K562 (cell line): ENCODE measurements around the gene ARHGAP15. TPM values are rescaled to one million over a fixed set of nuclear protein-coding genes. Genes with fewer than 3 reads are reported as not detected.

Source experiments
- ATAC-seq: fragments of 200-7000 bp; cut with Tn5 transposase; 3 replicates; pipeline ENCODE4 v1.9.1; 2020; ENCODE audit warnings: moderate library complexity
- BruUV-seq: library from RNA; stranded (reverse); fragments of 400-500 nt; replicated peaks from 2 replicates; lab custom pipeline; 2021; lab: Mats Ljungman, UMichigan
- CTCF ChIA-PET: fragments of 300-600 bp; formaldehyde crosslinking; extraction: SDS; loops from one replicate; lab custom pipeline; 2021; ENCODE audit warnings: low intra/inter-chr PET ratio; lab: Yijun Ruan, JAX
- POLR2A ChIA-PET: fragments of 300-600, 350-650 bp; sonication (Branson Sonifier 250); formaldehyde crosslinking; extraction: SDS; loops from one replicate; lab custom pipeline; 2021; ENCODE audit warnings: antibody characterized with exemption, inconsistent platforms; lab: Yijun Ruan, JAX
- DNase-seq, 4 experiments: peaks; one replicate each; pipeline versions ENCODE4 v3.0.0 to v3.0.0-alpha.2; 2011 to 2018; ENCODE audit warnings: low spot score in 3 of 4, mixed read lengths in 3 of 4; ENCODE audit errors: extremely low read depth in 1 of 4
- FAIRE-seq: peaks from 2 replicates; lab custom pipeline; 2011; peaks lifted over from hg19 to GRCh38; lab: Jason Lieb, UNC
- H2AFZ ChIP-seq: 2 replicates; pipeline ENCODE4 v1.6.0; 2011; ENCODE audit warnings: low read depth, low read length, control low read depth, inconsistent platforms
- H3K27ac ChIP-seq: fragments of 200-600 bp; 3 replicates; pipeline ENCODE4 v1.8.0; 2011; ENCODE audit warnings: low read depth, mild to moderate bottlenecking, control low read depth, inconsistent platforms, low read length, moderate library complexity, mixed read lengths; ENCODE audit errors: extremely low read depth
- H3K27me3 ChIP-seq, 2 experiments: fragments of 300-600 bp in 1 of 2; 2 replicates in 1 of 2; 3 replicates in 1 of 2; pipeline versions ENCODE4 v1.6.0 to v1.8.0; 2011; ENCODE audit warnings: inconsistent platforms in 2 of 2, low read length in 2 of 2, mild to moderate bottlenecking in 1 of 2, mixed read lengths in 1 of 2, moderate library complexity in 1 of 2; ENCODE audit not compliant: control insufficient read depth in 2 of 2, insufficient read depth in 2 of 2
- H3K36me3 ChIP-seq: fragments of 300-600 bp; 3 replicates; pipeline ENCODE4 v1.8.0; 2011; ENCODE audit warnings: mild to moderate bottlenecking, low read length, inconsistent platforms; ENCODE audit not compliant: control insufficient read depth, insufficient read depth
- H3K4me1 ChIP-seq, 2 experiments: fragments of 200-600 bp in 1 of 2; replicated peaks in 1 of 2; 2 replicates in 1 of 2; 3 replicates in 1 of 2; pipeline versions ENCODE4 v1.5.1 to v1.8.0; 2011; ENCODE audit warnings: inconsistent platforms in 2 of 2, low read length in 2 of 2, mild to moderate bottlenecking in 1 of 2, mixed read lengths in 1 of 2, moderate library complexity in 1 of 2; ENCODE audit not compliant: control insufficient read depth in 2 of 2, insufficient read depth in 2 of 2
- H3K4me2 ChIP-seq: 2 replicates; pipeline ENCODE4 v1.6.1; 2011; ENCODE audit warnings: low read length, control low read depth, inconsistent platforms, mixed read lengths; ENCODE audit not compliant: insufficient read depth
- H3K4me3 ChIP-seq: fragments of 200-600 bp; sonication (generic), shearing (Covaris generic); 2 replicates; pipeline ENCODE4 v1.5.1; 2016; ENCODE audit warnings: control low read depth, inconsistent platforms
- H3K79me2 ChIP-seq: fragments of 200-600 bp; 3 replicates; pipeline ENCODE4 v1.8.0; 2011; ENCODE audit warnings: low read length, inconsistent platforms; ENCODE audit not compliant: control insufficient read depth, insufficient read depth
- H3K9ac ChIP-seq, 2 experiments: 2 replicates each; pipeline versions ENCODE4 v1.6.0 to v1.6.1; 2011; ENCODE audit warnings: low read depth in 2 of 2, low read length in 2 of 2, control low read depth in 1 of 2, inconsistent platforms in 1 of 2, mild to moderate bottlenecking in 1 of 2, mixed read lengths in 1 of 2; ENCODE audit not compliant: insufficient read depth in 1 of 2
- H3K9me1 ChIP-seq: one replicate; pipeline ENCODE4 v1.6.0; 2011; ENCODE audit warnings: inconsistent platforms, mild to moderate bottlenecking, low read length, moderate library complexity; ENCODE audit not compliant: control insufficient read depth, insufficient read depth
- H3K9me3 ChIP-seq: replicated peaks from 2 replicates; pipeline ENCODE4 v1.5.1; 2011; ENCODE audit warnings: low read depth, low read length, inconsistent platforms; ENCODE audit not compliant: control insufficient read depth, insufficient read depth
- H4K20me1 ChIP-seq: replicated peaks from 2 replicates; pipeline ENCODE4 v1.6.1; 2011; ENCODE audit warnings: low read length, inconsistent platforms, mixed read lengths; ENCODE audit not compliant: control insufficient read depth, insufficient read depth
- C11orf30 ChIP-seq: fragments of 450-650 bp; IDR thresholded peaks from 2 replicates; pipeline ENCODE4 v1.6.1; 2016; ENCODE audit warnings: low read depth, mild to moderate bottlenecking
- FOXA1 ChIP-seq: fragments of 450-650 bp; IDR thresholded peaks from 2 replicates; pipeline ENCODE4 v1.6.1; 2016; ENCODE audit warnings: mild to moderate bottlenecking, borderline replicate concordance
- MECOM ChIP-seq: fragments of 250-450 bp; sonication (Bioruptor Pico); IDR thresholded peaks from 2 replicates; pipeline ENCODE4 v1.8.0; 2022; ENCODE audit warnings: inconsistent platforms
- RBM17 ChIP-seq: fragments of 200-400 bp; formaldehyde crosslinking; IDR thresholded peaks from 2 replicates; pipeline ENCODE4 v1.6.1; 2017; ENCODE audit warnings: low read depth, mild to moderate bottlenecking, low read length, borderline replicate concordance
- RFX5 ChIP-seq: IDR thresholded peaks from 2 replicates; pipeline ENCODE4 v1.6.1; 2011; ENCODE audit warnings: low read depth, mild to moderate bottlenecking, improper control_type of control experiment, low read length
- SMC3 ChIP-seq: conservative IDR thresholded peaks from 2 replicates; pipeline ENCODE4 v1.6.1; 2011; ENCODE audit warnings: low read depth, low read length, improper control_type of control experiment; ENCODE audit not compliant: insufficient read depth
- TCF7 ChIP-seq: sonication (generic); IDR thresholded peaks from 2 replicates; pipeline ENCODE4 v1.6.1; 2016; ENCODE audit warnings: antibody characterized with exemption, borderline replicate concordance
- ZNF766 ChIP-seq: fragments of 200-800 bp; sonication (Bioruptor generic); conservative IDR thresholded peaks from 2 replicates; pipeline ENCODE4 v1.6.1; 2016; ENCODE audit warnings: missing genetic modification characterization, missing compliant biosample characterization
- WGBS: fragments of 100-300 bp; shearing (Covaris generic); methylation state at CpG from one replicate; pipeline ENCODE4 v1.1.6; 2016; ENCODE audit warnings: low coverage, mixed read lengths; ENCODE audit not compliant: insufficient coverage; ENCODE audit errors: missing lambda C conversion rate; 5-methylcytosine and 5-hydroxymethylcytosine counted together
- in situ Hi-C: fragments of 300-500 bp; cut with MboI; formaldehyde crosslinking; loops from 4 replicates; pipeline ENCODE4 v1.15.0; 2018; ENCODE audit warnings: inconsistent platforms, mixed read lengths
- intact Hi-C: fragments of 100-400 bp; cut with micrococcal nuclease; formaldehyde crosslinking; loops from 2 replicates; pipeline ENCODE4 v1.14.2; 2022
- polyA plus RNA-seq, 8 experiments: library from polyadenylated mRNA; depleted of rRNA in 4 of 8; stranded (reverse) in 5 of 8; unstranded in 3 of 8; fragments of >200 nt; fragmentation: Nextera tagmentation in 2 of 8; fragmentation: Illumina TruSeq in 1 of 8; extraction: Ambion mirVana in 2 of 8; extraction: Trizol in 1 of 8; gene quantifications; 2 replicates each; pipeline versions ENCODE4 v1.2.1 to v1.2.3, GENCODE V29; 2011 to 2014; ENCODE audit warnings: inconsistent platforms in 1 of 8, missing spikeins in 1 of 8
- total RNA-seq, 7 experiments: library from RNA; depleted of rRNA in 6 of 7; stranded (reverse); fragments of >200 nt in 6 of 7; fragmentation: Illumina TruSeq in 2 of 7; extraction: Trizol in 2 of 7; gene quantifications; 2 replicates each; pipeline versions ENCODE4 v1.2.1 to v1.2.3, GENCODE V29; 2011 to 2021; ENCODE audit warnings: low replicate concordance in 1 of 7
- TF ChIP-seq, protein P1 (sequence below), 2 experiments: fragments of 450-650 bp in 1 of 2; sonication (generic) in 1 of 2; formaldehyde crosslinking in 1 of 2; IDR thresholded peaks; 2 replicates each; pipeline versions ENCODE4 v1.7.1 to v1.9.0; 2016 to 2022; ENCODE audit warnings: inconsistent platforms in 1 of 2, mild to moderate bottlenecking in 1 of 2, missing genetic modification reagents in 1 of 2
- TF ChIP-seq, protein P2 (sequence below): sonication (generic); formaldehyde crosslinking; IDR thresholded peaks from 2 replicates; pipeline ENCODE4 v1.8.0; 2022; ENCODE audit warnings: missing genetic modification reagents, mild to moderate bottlenecking, borderline replicate concordance

The ARHGAP15 gene
- total and polyA plus RNA-seq, 9 of the 15 experiments (the other 6 are each of a cell fraction or from before 2014, with no cell fraction given): 1.5 to 17.9 (median 7.9) TPM

DNA sequence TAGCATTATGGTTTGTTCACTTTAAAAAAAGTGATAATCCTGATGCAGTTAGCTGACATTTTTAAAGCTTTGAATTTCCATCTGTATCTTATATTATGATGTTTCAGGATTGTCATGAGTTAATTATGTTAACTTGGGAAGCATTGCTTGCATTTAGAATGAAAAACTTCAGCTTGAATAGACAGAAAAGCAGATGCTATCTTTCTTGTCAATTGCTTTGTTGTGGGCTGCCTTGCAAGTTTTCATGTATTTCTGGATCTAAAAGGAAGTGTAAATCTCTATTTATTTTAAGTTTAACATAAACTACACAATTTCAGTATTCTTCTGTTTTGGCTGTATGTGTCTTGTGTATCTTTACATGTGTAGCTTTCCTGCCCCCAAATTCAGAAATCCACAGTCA lies 479.5 kb downstream of the ARHGAP15 start (continued):
- TF ChIP-seq FOXA1 (no peak), TCF7 (no peak), MECOM (CRISPR knock-in tag) (no peak)

DNA sequence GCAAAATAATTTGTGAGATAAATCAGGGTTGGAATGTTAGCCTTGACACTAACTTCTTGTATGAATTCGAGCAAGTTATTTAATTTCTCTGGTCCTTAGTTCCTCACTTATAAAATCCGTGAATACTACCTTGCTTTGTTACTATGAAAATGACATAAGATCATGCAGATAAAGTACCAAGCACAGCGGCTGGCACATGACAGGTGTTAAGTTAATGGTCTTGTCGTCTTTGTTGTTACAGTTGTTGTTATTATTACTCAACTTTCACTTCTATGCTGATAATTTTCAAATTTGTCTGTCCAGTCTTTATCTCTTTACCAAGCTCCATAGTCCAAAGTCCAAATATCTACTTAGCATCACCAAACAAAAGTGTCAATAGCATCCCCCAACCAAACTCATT lies 482.1 kb downstream of the ARHGAP15 start:
- Histone ChIP-seq H3K9ac (no peak overlapping the region), H3K36me3 (no peaks in the 10 kb centered on the region), H3K27ac (no peak overlapping the region), H3K27me3 (no peaks in the 10 kb centered on the region), H3K9me1 (no peaks in the 10 kb centered on the region), H3K9me3 (no peaks in the 10 kb centered on the region), H2AFZ (no peak overlapping the region), H3K4me2 (no peak overlapping the region), H3K4me1 (no peaks in the 10 kb centered on the region), H3K4me3 (no peak overlapping the region), H3K79me2 (no peaks in the 10 kb centered on the region), H4K20me1 (no peaks in the 10 kb centered on the region)
- in situ Hi-C loops (no loop called here), intact Hi-C loops (no loop called here)
- FAIRE-seq: no peak
- ChIA-PET POLR2A (no interaction called here), CTCF (no interaction called here)
- BruUV-seq: no TSS peak
- DNase-seq: no peak
- 8% methylated on average over 4 of the region's 4 CpGs for WGBS
- ATAC-seq: no peak
- no peak for TF ChIP-seq RBM17
- TF ChIP-seq, protein P1, sequence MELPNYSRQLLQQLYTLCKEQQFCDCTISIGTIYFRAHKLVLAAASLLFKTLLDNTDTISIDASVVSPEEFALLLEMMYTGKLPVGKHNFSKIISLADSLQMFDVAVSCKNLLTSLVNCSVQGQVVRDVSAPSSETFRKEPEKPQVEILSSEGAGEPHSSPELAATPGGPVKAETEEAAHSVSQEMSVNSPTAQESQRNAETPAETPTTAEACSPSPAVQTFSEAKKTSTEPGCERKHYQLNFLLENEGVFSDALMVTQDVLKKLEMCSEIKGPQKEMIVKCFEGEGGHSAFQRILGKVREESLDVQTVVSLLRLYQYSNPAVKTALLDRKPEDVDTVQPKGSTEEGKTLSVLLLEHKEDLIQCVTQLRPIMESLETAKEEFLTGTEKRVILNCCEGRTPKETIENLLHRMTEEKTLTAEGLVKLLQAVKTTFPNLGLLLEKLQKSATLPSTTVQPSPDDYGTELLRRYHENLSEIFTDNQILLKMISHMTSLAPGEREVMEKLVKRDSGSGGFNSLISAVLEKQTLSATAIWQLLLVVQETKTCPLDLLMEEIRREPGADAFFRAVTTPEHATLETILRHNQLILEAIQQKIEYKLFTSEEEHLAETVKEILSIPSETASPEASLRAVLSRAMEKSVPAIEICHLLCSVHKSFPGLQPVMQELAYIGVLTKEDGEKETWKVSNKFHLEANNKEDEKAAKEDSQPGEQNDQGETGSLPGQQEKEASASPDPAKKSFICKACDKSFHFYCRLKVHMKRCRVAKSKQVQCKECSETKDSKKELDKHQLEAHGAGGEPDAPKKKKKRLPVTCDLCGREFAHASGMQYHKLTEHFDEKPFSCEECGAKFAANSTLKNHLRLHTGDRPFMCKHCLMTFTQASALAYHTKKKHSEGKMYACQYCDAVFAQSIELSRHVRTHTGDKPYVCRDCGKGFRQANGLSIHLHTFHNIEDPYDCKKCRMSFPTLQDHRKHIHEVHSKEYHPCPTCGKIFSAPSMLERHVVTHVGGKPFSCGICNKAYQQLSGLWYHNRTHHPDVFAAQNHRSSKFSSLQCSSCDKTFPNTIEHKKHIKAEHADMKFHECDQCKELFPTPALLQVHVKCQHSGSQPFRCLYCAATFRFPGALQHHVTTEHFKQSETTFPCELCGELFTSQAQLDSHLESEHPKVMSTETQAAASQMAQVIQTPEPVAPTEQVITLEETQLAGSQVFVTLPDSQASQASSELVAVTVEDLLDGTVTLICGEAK (IDR thresholded peaks at IDR 0.05): no peak
- TF ChIP-seq, protein P1 (CRISPR knock-in tag; IDR thresholded peaks at IDR 0.05): no peak
- no peak for TF ChIP-seq RFX5
- no peak for TF ChIP-seq C11orf30
- no peak for TF ChIP-seq SMC3
- TF ChIP-seq, protein P2, sequence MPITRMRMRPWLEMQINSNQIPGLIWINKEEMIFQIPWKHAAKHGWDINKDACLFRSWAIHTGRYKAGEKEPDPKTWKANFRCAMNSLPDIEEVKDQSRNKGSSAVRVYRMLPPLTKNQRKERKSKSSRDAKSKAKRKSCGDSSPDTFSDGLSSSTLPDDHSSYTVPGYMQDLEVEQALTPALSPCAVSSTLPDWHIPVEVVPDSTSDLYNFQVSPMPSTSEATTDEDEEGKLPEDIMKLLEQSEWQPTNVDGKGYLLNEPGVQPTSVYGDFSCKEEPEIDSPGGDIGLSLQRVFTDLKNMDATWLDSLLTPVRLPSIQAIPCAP (CRISPR knock-in tag): no peak
- TF ChIP-seq ZNF766 (CRISPR knock-in tag): no peak
